GM21381 (cell line): ENCODE data around the gene SPINK8.
A peak's percentile ranks its signal among the peaks of the same experiment; 100 is the strongest.
"Not testable (repeated sequence)": the region's sequence is repeated elsewhere in the genome, so short reads cannot be mapped to it uniquely, and the experiment has no call there.

Source experiments
- ATAC-seq: cut with Tn5 transposase; IDR thresholded peaks from one replicate; pipeline ENCODE4 v1.9.1; 2021; ENCODE audit warnings: mild to moderate bottlenecking, moderate library complexity; ENCODE audit not compliant: unreplicated experiment

Gene SPINK8

GRCh38 chr3:48331706-48332435 is 1.6 kb downstream of the SPINK8 start:
- ATAC-seq, result not testable (repeated sequence)

- no peak for ATAC-seq
These were observed 12.5 kb downstream of the SPINK8 start for GRCh38 chr3:48320996-48321395.

- no peak for ATAC-seq
These were observed 14.6 kb downstream of the SPINK8 start for GRCh38 chr3:48318713-48319468.

- ATAC-seq, result no peak
These were observed 18.9 kb downstream of the SPINK8 start for GRCh38 chr3:48314542-48314941.

- ATAC-seq, result no peak
These were observed 26.5 kb downstream of the SPINK8 start for GRCh38 chr3:48306860-48307530.

GRCh38 chr3:48306290-48306689 is 27.2 kb downstream of the SPINK8 start:
- no peak for ATAC-seq

GRCh38 chr3:48305396-48305795 is 28.1 kb downstream of the SPINK8 start:
- ATAC-seq, result no peak

GRCh38 chr3:48303021-48303420 is 30.4 kb downstream of the SPINK8 start:
- no peak for ATAC-seq

GRCh38 chr3:48301800-48302166 is 31.7 kb downstream of the SPINK8 start:
- ATAC-seq, result peak; percentile 5

- ATAC-seq, result peak; percentile 76
These were observed 32.3 kb downstream of the SPINK8 start, which contains the start of gene NME6 for GRCh38 chr3:48301020-48301799. Gene NME6, minus strand, starts transcription at chr3:48301367.

GRCh38 chr3:48299746-48300712 is 33.4 kb downstream of the SPINK8 start:
- ATAC-seq, result peak; percentile 51

GRCh38 chr3:48297111-48297810 is 36.2 kb downstream of the SPINK8 start:
- no peak for ATAC-seq

GRCh38 chr3:48296699-48297098 is 36.8 kb downstream of the SPINK8 start:
- no peak for ATAC-seq

GRCh38 chr3:48294611-48295263 is 38.7 kb downstream of the SPINK8 start:
- ATAC-seq, result no peak

- ATAC-seq, result no peak
These were observed 43.8 kb downstream of the SPINK8 start for GRCh38 chr3:48289659-48290058.

- no peak for ATAC-seq
These were observed 46.4 kb downstream of the SPINK8 start for GRCh38 chr3:48287034-48287433.

GRCh38 chr3:48286308-48286707 is 47.2 kb downstream of the SPINK8 start:
- no peak for ATAC-seq

- no peak for ATAC-seq
These were observed 47.8 kb downstream of the SPINK8 start for GRCh38 chr3:48285675-48286074.

- no peak for ATAC-seq
These were observed 48.3 kb downstream of the SPINK8 start for GRCh38 chr3:48285132-48285531.
